Measurements from ENCODE around the gene GPR37L1. TPM values are rescaled to one million over a fixed set of nuclear protein-coding genes. Genes with fewer than 3 reads are reported as not detected.

The GPR37L1 gene
- total and polyA plus RNA-seq, 2 of the 8 experiments (the other 6 are each of a cell fraction or from before 2014, with no cell fraction given) = 0.13 to 0.23 TPM

DNA sequence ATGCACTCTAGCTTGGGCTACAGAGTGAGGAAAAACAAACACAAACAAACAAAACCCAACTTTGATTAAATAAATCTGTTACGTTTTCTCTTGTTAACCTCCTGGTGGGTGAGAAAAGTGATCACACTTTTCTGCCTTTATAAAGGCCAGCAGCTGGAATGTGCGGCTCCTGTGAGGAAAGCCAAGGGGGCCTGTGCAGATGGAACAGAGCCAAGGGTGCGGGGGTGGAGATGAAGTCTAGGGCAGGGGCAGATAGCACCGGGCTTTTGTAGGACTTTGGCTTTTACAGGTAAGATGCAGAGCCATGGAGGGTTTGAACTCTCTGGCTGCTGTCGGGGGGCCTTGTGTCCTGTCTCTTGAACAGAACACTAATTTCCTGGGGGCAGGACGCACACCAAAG, 40.7 kb upstream of the GPR37L1 start (continued):
- TF ChIP-seq BCL11A (IDR thresholded peaks at IDR 0.05; ENCODE audit: low read depth in 2 of 2, low read length in 2 of 2) = no peak
- TF ChIP-seq, protein P1, sequence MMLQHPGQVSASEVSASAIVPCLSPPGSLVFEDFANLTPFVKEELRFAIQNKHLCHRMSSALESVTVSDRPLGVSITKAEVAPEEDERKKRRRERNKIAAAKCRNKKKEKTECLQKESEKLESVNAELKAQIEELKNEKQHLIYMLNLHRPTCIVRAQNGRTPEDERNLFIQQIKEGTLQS (IDR thresholded peaks at IDR 0.05; ENCODE audit: insufficient read depth, low read depth, low read length) = no peak
